Upper lobe of left lung (tissue), 4 donors: Measurements from ENCODE around the gene MLPH.

Experiments used
- POLR2A ChIP-seq, 4 donors: fragments of 450-650 bp; IDR thresholded peaks; one replicate each; pipeline ENCODE4 v1.5.1; 2016 to 2017; ENCODE audit warnings: antibody characterized with exemption in 4 of 4, mild to moderate bottlenecking in 2 of 4
- POLR2AphosphoS5 ChIP-seq, 2 donors: sonication (generic); formaldehyde crosslinking; IDR thresholded peaks; one replicate each; pipeline ENCODE4 v1.5.1; 2017; ENCODE audit warnings: antibody characterized with exemption in 2 of 2
- TF ChIP-seq, protein P1 (sequence below), 6 experiments: fragments of 450-650 bp in 4 of 6; fragments of 200-600 bp in 2 of 6; sonication (generic) in 2 of 6; IDR thresholded peaks; one replicate each; pipeline ENCODE4 v1.5.1; 2016 to 2019; ENCODE audit warnings: antibody characterized with exemption in 6 of 6

DNA sequence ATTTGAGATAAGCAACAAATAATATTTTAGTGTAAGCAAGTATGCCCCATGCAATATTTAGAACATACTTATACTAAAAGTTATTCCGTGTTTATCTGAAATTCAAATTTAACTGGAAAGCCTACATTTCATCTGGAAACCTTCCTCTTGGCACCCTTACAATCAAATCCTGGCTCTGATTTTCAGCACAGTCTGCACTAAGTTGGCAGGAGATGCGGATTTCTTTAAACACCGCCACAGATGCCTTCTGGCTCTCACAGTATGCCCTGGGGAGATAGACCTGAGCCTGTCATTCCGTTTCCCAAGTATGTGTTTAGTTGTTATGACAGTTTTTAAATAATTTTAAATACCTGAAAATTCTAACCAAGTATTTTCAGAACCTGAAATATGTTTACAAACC is 7.3 kb upstream of the MLPH start:
- TF ChIP-seq, protein P1, sequence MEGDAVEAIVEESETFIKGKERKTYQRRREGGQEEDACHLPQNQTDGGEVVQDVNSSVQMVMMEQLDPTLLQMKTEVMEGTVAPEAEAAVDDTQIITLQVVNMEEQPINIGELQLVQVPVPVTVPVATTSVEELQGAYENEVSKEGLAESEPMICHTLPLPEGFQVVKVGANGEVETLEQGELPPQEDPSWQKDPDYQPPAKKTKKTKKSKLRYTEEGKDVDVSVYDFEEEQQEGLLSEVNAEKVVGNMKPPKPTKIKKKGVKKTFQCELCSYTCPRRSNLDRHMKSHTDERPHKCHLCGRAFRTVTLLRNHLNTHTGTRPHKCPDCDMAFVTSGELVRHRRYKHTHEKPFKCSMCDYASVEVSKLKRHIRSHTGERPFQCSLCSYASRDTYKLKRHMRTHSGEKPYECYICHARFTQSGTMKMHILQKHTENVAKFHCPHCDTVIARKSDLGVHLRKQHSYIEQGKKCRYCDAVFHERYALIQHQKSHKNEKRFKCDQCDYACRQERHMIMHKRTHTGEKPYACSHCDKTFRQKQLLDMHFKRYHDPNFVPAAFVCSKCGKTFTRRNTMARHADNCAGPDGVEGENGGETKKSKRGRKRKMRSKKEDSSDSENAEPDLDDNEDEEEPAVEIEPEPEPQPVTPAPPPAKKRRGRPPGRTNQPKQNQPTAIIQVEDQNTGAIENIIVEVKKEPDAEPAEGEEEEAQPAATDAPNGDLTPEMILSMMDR (IDR thresholded peaks at IDR 0.05), result no peak
- TF ChIP-seq POLR2A (IDR thresholded peaks at IDR 0.05) (no peak), POLR2AphosphoS5 (IDR thresholded peaks at IDR 0.05) (no peak)
